K562 (cell line): ENCODE measurements around the gene COBLL1.

Experiments used
- ELF4 ChIP-seq: fragments of 450-650 bp; formaldehyde crosslinking; IDR thresholded peaks from 2 replicates; pipeline ENCODE4 v1.4.0; 2022; ENCODE audit warnings: missing genetic modification characterization
- IRF1 ChIP-seq: sonication (generic); formaldehyde crosslinking; IDR thresholded peaks from 2 replicates; pipeline ENCODE4 v1.8.0; 2022; ENCODE audit warnings: missing genetic modification reagents, mild to moderate bottlenecking, borderline replicate concordance
- ZBTB34 ChIP-seq: fragments of 250-450 bp; sonication (Bioruptor Pico); IDR thresholded peaks from 2 replicates; pipeline ENCODE4 v1.8.0; 2021; ENCODE audit warnings: mild to moderate bottlenecking, moderate library complexity

GRCh38 chr2:164780611-164781178 lies 60.9 kb downstream of the COBLL1 start:
- TF ChIP-seq ZBTB34 (CRISPR knock-in tag) (no peak), IRF1 (CRISPR knock-in tag) (no peak), ELF4 (CRISPR knock-in tag) (no peak)
